Adrenal gland (tissue), 12 donors: ENCODE measurements around the gene LRRK2. TPM values are rescaled to one million over a fixed set of nuclear protein-coding genes. Genes with fewer than 3 reads are reported as not detected.

Experiments used
- DNase-seq, 7 donors: peaks; one replicate each; pipeline ENCODE4 v3.0.0-alpha.2; 2019 to 2020
- H3K27ac ChIP-seq, 5 donors: fragments of 200-600 bp; sonication (generic) in 4 of 5; 1 replicate in 3 of 5; 2 replicates in 2 of 5; pipeline versions ENCODE4 v1.5.1 to v1.8.0; 2016 to 2020; ENCODE audit warnings: mild to moderate bottlenecking in 1 of 5
- H3K27me3 ChIP-seq: fragments of 200-600 bp; 2 replicates; pipeline ENCODE4 v1.8.0; 2021
- H3K36me3 ChIP-seq, 2 donors: fragments of 200-600 bp; replicated peaks in 1 of 2; 1 replicate in 1 of 2; 2 replicates in 1 of 2; pipeline versions ENCODE4 v1.5.1 to v1.8.0; 2018 to 2022
- H3K4me1 ChIP-seq, 2 donors: fragments of 200-600 bp; replicated peaks in 1 of 2; 1 replicate in 1 of 2; 2 replicates in 1 of 2; pipeline versions ENCODE4 v1.5.1 to v1.8.0; 2018 to 2021
- H3K4me3 ChIP-seq, 4 donors: fragments of 200-600 bp; sonication (generic) in 3 of 4; one replicate each; pipeline ENCODE4 v1.5.1; 2016 to 2018
- H3K9me3 ChIP-seq, 3 donors: fragments of 200-600 bp; sonication (generic) in 1 of 3; replicated peaks in 1 of 3; 1 replicate in 2 of 3; 2 replicates in 1 of 3; pipeline versions ENCODE4 v1.5.1 to v1.8.0; 2016 to 2021
- CTCF ChIP-seq, 6 experiments: fragments of 450-650 bp in 4 of 6; fragments of 200-600 bp in 2 of 6; sonication (generic) in 1 of 6; IDR thresholded peaks; 1 replicate in 5 of 6; 2 replicates in 1 of 6; pipeline versions ENCODE4 v1.5.1 to v1.8.0; 2016 to 2021; ENCODE audit warnings: antibody characterized with exemption in 6 of 6, mild to moderate bottlenecking in 2 of 6, moderate library complexity in 1 of 6
- POLR2A ChIP-seq, 2 donors: fragments of 450-650 bp; IDR thresholded peaks; one replicate each; pipeline ENCODE4 v1.6.1; 2017; ENCODE audit warnings: antibody characterized with exemption in 2 of 2, mild to moderate bottlenecking in 2 of 2, moderate library complexity in 1 of 2
- WGBS, 4 donors: extraction: QIAGEN DNeasy Blood & Tissue Kit in 2 of 4; methylation state at CpG; one replicate each; pipeline versions ENCODE4 v1.1.5 to v1.1.7; 2013 to 2017; 5-methylcytosine and 5-hydroxymethylcytosine counted together
- intact Hi-C, 2 donors: fragments of 100-400 bp; cut with DNase I; formaldehyde crosslinking; loops; one replicate each; pipeline versions ENCODE4 v1.14.1 to v1.15.0; 2022 to 2023
- polyA plus RNA-seq, 3 donors: library from polyadenylated mRNA; stranded (reverse); fragments of 200-250 nt in 2 of 3; fragments of 350-450 nt in 1 of 3; fragmentation: Illumina TruSeq in 1 of 3; extraction: RNeasy Lipid Tissue Mini Kit (QIAGEN cat#74804) in 1 of 3; gene quantifications; one replicate each; pipeline ENCODE4 v1.2.3, GENCODE V29; 2013 to 2014
- total RNA-seq, 9 donors: library from RNA; depleted of rRNA in 4 of 9; stranded (reverse); fragments of >200 nt in 4 of 9; fragments of 120-200 nt in 1 of 9; fragmentation: NEBNext Ultra II Directional in 1 of 9; extraction: Animal tissue kit (Norgen Biotek cat#: 25700) in 1 of 9; gene quantifications; one replicate each; pipeline versions ENCODE4 v1.1.0 to v1.2.4, GENCODE V29; 2013 to 2023
- donor health status: healthy with polysubstance abuse.
- donor health status: Bipolar disorder and iron deficiency.
- donor health status: DM: yes; HTN: yes; CAD: no.
- donor health status: DM: no; HTN: no; CAD: no.
- donor health status: DM: no; HTN: no; CAD: no.
- donor health status: DM: yes; HTN: yes; CAD: no.

The LRRK2 gene
- total and polyA plus RNA-seq, 12 donors, result 2.6 to 25.6 (median 12.2) TPM

GRCh38 chr12:40281791-40282364 lies 57.1 kb downstream of the LRRK2 start:
- no peak overlapping the region for H3K27ac ChIP-seq
- no peaks in the 10 kb centered on the region for H3K9me3 ChIP-seq
- no peaks in the 10 kb centered on the region for H3K27me3 ChIP-seq
- H3K36me3 ChIP-seq, result no peaks in the 10 kb centered on the region
- no peak for DNase-seq
- H3K4me3 ChIP-seq, result no peak overlapping the region
- no peaks in the 10 kb centered on the region for H3K4me1 ChIP-seq
- 92 to 100% (median 94%) methylated on average over 1 of the region's 1 CpG for WGBS, 4 donors
- intact Hi-C loops, result no loop called here
- TF ChIP-seq CTCF (IDR thresholded peaks at IDR 0.05) (no peak), POLR2A (IDR thresholded peaks at IDR 0.05) (no peak)

- Histone ChIP-seq H3K36me3 (no peaks in the 10 kb centered on the region), H3K27me3 (no peaks in the 10 kb centered on the region), H3K27ac (no peak overlapping the region), H3K9me3 (peaks cover 0 to 8% (median 0%) of the 10 kb centered on the region in 3 donors), H3K4me1 (no peaks in the 10 kb centered on the region), H3K4me3 (no peak overlapping the region)
- DNase-seq, result no peak
- TF ChIP-seq CTCF (IDR thresholded peaks at IDR 0.05) (no peak), POLR2A (IDR thresholded peaks at IDR 0.05) (no peak)
- intact Hi-C loops, result no loop called here
Measured at GRCh38 chr12:40286583-40286982, 61.8 kb downstream of the LRRK2 start.

GRCh38 chr12:40287369-40287975 lies 62.7 kb downstream of the LRRK2 start:
- WGBS, 4 donors, result 92 to 95% (median 94%) methylated on average over 7 of the region's 7 CpGs
- Histone ChIP-seq H3K9me3 (peaks cover 0 to 8% (median 0%) of the 10 kb centered on the region in 3 donors), H3K4me3 (no peak overlapping the region), H3K27ac (no peak overlapping the region), H3K36me3 (no peaks in the 10 kb centered on the region), H3K27me3 (no peaks in the 10 kb centered on the region), H3K4me1 (no peaks in the 10 kb centered on the region)
- TF ChIP-seq POLR2A (IDR thresholded peaks at IDR 0.05), result no peak
- no peak for TF ChIP-seq CTCF (IDR thresholded peaks at IDR 0.05)
- intact Hi-C loops, result no loop called here
- no peak for DNase-seq

GRCh38 chr12:40292788-40293429 lies 68.1 kb downstream of the LRRK2 start:
- no peak overlapping the region for H3K27ac ChIP-seq
- DNase-seq, result no peak
- H3K4me3 ChIP-seq, result no peak overlapping the region
- H3K27me3 ChIP-seq, result no peaks in the 10 kb centered on the region
- intact Hi-C loops, result no loop called here
- H3K4me1 ChIP-seq, result no peaks in the 10 kb centered on the region
- no peaks in the 10 kb centered on the region for H3K36me3 ChIP-seq
- WGBS, 4 donors, result 83 to 92% (median 87%) methylated on average over 3 of the region's 3 CpGs
- peaks cover 0 to 8% (median 0%) of the 10 kb centered on the region in 3 donors for H3K9me3 ChIP-seq
- TF ChIP-seq CTCF (IDR thresholded peaks at IDR 0.05) (no peak), POLR2A (IDR thresholded peaks at IDR 0.05) (no peak)
